CD8-positive, alpha-beta memory T cell (primary cell): Measurements from ENCODE around the gene KDM6B. TPM values are rescaled to one million over a fixed set of nuclear protein-coding genes. Genes with fewer than 3 reads are reported as not detected.

Source experiments
- CTCF ChIA-PET: fragments of 350-600 bp; sonication (Branson Sonifier 250); formaldehyde crosslinking; loops from one replicate; lab custom pipeline; 2021; ENCODE audit warnings: antibody characterized with exemption; lab: Charles Lee
- POLR2A ChIA-PET: fragments of 350-600 bp; sonication (Branson Sonifier 250); formaldehyde crosslinking; loops from one replicate; lab custom pipeline; 2021; ENCODE audit warnings: antibody characterized with exemption; lab: Charles Lee
- DNase-seq, 5 donors: peaks; one replicate each; pipeline versions ENCODE4 v3.0.0 to v3.0.0-alpha.2; 2020 to 2022; ENCODE audit warnings: mixed read lengths in 1 of 5
- H3K27ac ChIP-seq: one replicate; pipeline ENCODE4 v1.7.0; 2013; ENCODE audit warnings: low read depth, mild to moderate bottlenecking, low read length, moderate library complexity
- H3K27me3 ChIP-seq: 2 replicates; pipeline ENCODE4 v1.7.0; 2013; ENCODE audit warnings: low read length, mild to moderate bottlenecking; ENCODE audit not compliant: insufficient read depth, poor library complexity, severe bottlenecking
- H3K36me3 ChIP-seq: 2 replicates; pipeline ENCODE4 v1.7.0; 2013; ENCODE audit warnings: mild to moderate bottlenecking, low read length, moderate library complexity; ENCODE audit not compliant: insufficient read depth
- H3K4me1 ChIP-seq: 2 replicates; pipeline ENCODE4 v1.7.0; 2013; ENCODE audit warnings: mild to moderate bottlenecking, low read length, moderate library complexity; ENCODE audit not compliant: insufficient read depth
- H3K4me3 ChIP-seq: 2 replicates; pipeline ENCODE4 v1.7.0; 2013; ENCODE audit warnings: mild to moderate bottlenecking, low read length
- H3K9me3 ChIP-seq: 2 replicates; pipeline ENCODE4 v1.7.0; 2013; ENCODE audit warnings: mild to moderate bottlenecking, low read length
- H3K27ac Mint-ChIP-seq, 8 donors: one replicate each; pipeline ENCODE4 v1.8.0; 2020 to 2021; ENCODE audit warnings: mixed read lengths in 8 of 8, mild to moderate bottlenecking in 6 of 8, inconsistent platforms in 3 of 8, moderate library complexity in 3 of 8
- H3K27me3 Mint-ChIP-seq, 2 donors: one replicate each; pipeline ENCODE4 v1.8.0; 2020 to 2021; ENCODE audit warnings: mixed read lengths in 2 of 2, mild to moderate bottlenecking in 1 of 2, moderate library complexity in 1 of 2
- H3K36me3 Mint-ChIP-seq, 3 donors: one replicate each; pipeline ENCODE4 v1.8.0; 2020 to 2021; ENCODE audit warnings: mixed read lengths in 3 of 3, inconsistent platforms in 1 of 3, mild to moderate bottlenecking in 1 of 3
- H3K4me1 Mint-ChIP-seq, 3 donors: one replicate each; pipeline ENCODE4 v1.8.0; 2020 to 2021; ENCODE audit warnings: mixed read lengths in 3 of 3, inconsistent platforms in 1 of 3, mild to moderate bottlenecking in 1 of 3
- H3K4me3 Mint-ChIP-seq, 7 donors: one replicate each; pipeline ENCODE4 v1.8.0; 2020 to 2021; ENCODE audit warnings: mixed read lengths in 7 of 7, mild to moderate bottlenecking in 6 of 7, moderate library complexity in 4 of 7, inconsistent platforms in 2 of 7
- H3K9me3 Mint-ChIP-seq, 5 donors: one replicate each; pipeline ENCODE4 v1.8.0; 2020 to 2022; ENCODE audit warnings: mixed read lengths in 5 of 5, mild to moderate bottlenecking in 3 of 5, moderate library complexity in 2 of 5, inconsistent platforms in 1 of 5
- polyA plus RNA-seq: library from polyadenylated mRNA; unstranded; fragments of 300-500 nt; fragmentation: Illumina TruSeq; gene quantifications from one replicate; pipeline ENCODE4 v1.2.3, GENCODE V29; 2021
- total RNA-seq, 2 experiments: library from RNA; stranded (reverse); gene quantifications; one replicate each; pipeline ENCODE4 v1.2.3, GENCODE V29; 2021

The KDM6B gene
- total and polyA plus RNA-seq, 3 experiments from 2014 or later = 1.2 to 89.7 (median 84.2) TPM

DNA sequence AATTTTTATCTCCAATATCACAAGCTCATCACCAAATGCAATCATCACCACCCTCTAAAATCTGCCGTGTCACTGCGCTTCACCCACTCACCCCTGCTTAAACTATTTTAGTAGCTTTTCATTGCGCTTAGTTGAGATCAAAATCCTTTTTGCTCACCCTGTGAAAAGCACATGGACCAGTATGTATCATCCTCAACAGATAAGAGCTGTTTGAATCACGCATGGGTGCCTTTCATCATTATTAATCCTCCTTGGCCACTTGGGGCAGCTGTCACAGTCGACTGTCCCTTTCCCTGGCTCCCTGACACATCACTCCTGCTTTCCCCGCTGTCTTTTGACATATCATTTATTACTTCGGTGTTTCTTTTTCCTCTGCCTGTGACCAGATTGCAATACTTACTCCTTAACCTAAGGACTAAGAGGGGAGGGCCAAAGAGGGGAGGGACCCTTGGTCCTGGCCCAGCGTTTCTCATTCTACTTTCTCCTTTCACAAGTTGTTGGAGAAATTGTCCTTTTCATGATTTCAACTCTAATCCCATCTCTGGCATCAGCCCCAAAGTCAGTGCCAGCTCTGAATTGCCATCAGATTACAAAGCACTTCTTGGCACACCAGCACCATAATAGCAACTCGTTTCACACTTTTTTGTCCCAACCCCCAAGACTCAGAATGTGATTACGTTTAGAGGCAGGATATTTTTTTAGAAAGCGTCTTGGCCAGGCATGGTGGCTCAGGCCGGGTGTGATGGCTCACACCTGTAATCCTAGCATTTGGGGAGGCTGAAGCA, 8.6 kb upstream of the KDM6B start:
- Mint-ChIP-seq H3K27ac (no peak overlapping the region), H3K27me3 (peaks cover 3 to 10% of the 10 kb centered on the region in 2 donors), H3K36me3 (no peaks in the 10 kb centered on the region), H3K4me1 (no peaks in the 10 kb centered on the region), H3K4me3 (no peak overlapping the region), H3K9me3 (no peaks in the 10 kb centered on the region)
- no peak overlapping the region for H3K4me3 ChIP-seq
- peaks cover 2% of the 10 kb centered on the region for H3K27me3 ChIP-seq
- H3K4me1 ChIP-seq = no peaks in the 10 kb centered on the region
- H3K9me3 ChIP-seq = no peaks in the 10 kb centered on the region
- no peak overlapping the region for H3K27ac ChIP-seq
- H3K36me3 ChIP-seq = no peaks in the 10 kb centered on the region
- ChIA-PET CTCF (interaction anchor here (1.0 to 2.4 kb wide), 5 partner anchors 8 to 216 kb away, joined by 3 to 10 read pairs (median 5); partner anchors contain the start of gene KDM6B), POLR2A (no interaction called here)
- no peak for DNase-seq

DNA sequence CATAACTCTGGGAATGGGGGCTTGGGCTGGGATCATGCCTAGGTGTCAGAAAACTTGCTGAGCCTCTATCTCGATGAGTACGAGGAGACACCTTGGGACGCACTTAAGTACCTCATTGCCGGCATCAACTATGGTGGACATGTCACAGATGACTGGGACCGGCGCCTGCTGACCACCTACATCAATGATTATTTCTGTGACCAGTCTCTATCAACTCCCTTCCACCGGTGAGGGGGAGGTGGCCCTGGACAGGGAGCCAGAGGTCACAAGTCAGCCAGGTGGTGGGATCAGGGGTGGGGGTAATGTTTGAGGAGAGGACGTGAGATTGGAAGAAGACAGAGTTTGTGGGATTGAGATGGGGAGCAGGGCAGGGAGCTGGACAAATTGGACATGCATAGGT, 3.4 kb upstream of the KDM6B start:
- H3K36me3 Mint-ChIP-seq = peaks cover 0 to 10% (median 0%) of the 10 kb centered on the region in 3 donors
- Histone ChIP-seq H3K4me1 (peaks cover 5% of the 10 kb centered on the region), H3K27me3 (peaks cover 5% of the 10 kb centered on the region), H3K27ac (no peak overlapping the region), H3K36me3 (no peaks in the 10 kb centered on the region), H3K9me3 (no peaks in the 10 kb centered on the region), H3K4me3 (no peak overlapping the region)
- peaks cover 8 to 17% of the 10 kb centered on the region in 2 donors for H3K27me3 Mint-ChIP-seq
- CTCF ChIA-PET = interaction anchor here (1.7 kb wide), 1 partner anchor 26 kb away, joined by 4 read pairs; the partner anchor contains the start of gene NAA38
- no peak overlapping the region for H3K4me3 Mint-ChIP-seq
- POLR2A ChIA-PET = no interaction called here
- no peak overlapping the region for H3K27ac Mint-ChIP-seq
- H3K4me1 Mint-ChIP-seq = peaks cover 8 to 13% (median 9%) of the 10 kb centered on the region in 3 donors
- DNase-seq = no peak
- H3K9me3 Mint-ChIP-seq = peaks cover 0 to 5% (median 0%) of the 10 kb centered on the region in 5 donors

DNA sequence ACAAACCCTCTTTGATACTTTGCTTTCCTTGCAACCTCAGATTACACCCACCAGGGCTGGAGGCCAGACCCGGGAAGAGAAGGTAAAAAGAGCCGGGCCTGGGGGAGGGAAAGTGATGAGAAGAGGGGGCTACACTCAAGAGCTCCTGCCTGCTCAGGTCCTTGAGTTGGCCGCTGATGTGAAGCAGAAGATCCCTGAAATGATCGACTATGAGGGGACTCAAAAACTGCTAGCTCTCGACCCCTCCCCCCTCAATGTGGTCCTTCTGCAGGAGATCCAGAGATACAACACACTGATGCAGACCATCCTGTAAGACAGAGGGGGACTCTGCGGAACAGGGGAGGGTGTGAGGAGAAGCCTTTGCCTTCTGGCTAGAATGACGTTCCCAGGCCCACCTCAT, 2.8 kb upstream of the KDM6B start:
- Mint-ChIP-seq H3K27ac (no peak overlapping the region), H3K4me3 (peak overlapping the region in 1 of 7 donors; percentile 11), H3K9me3 (peaks cover 0 to 5% (median 0%) of the 10 kb centered on the region in 5 donors), H3K36me3 (peaks cover 0 to 13% (median 0%) of the 10 kb centered on the region in 3 donors), H3K27me3 (peaks cover 8 to 17% of the 10 kb centered on the region in 2 donors), H3K4me1 (peaks cover 12 to 17% (median 12%) of the 10 kb centered on the region in 3 donors)
- H3K36me3 ChIP-seq = no peaks in the 10 kb centered on the region
- peaks cover 8% of the 10 kb centered on the region for H3K4me1 ChIP-seq
- no peak for DNase-seq
- ChIA-PET CTCF (interaction anchor here (1.3 to 7.1 kb wide), 4 partner anchors 10 to 26 kb away, joined by 3 to 69 read pairs (median 4); partner anchors contain the start of gene NAA38), POLR2A (no interaction called here)
- H3K27me3 ChIP-seq = peaks cover 5% of the 10 kb centered on the region
- no peak overlapping the region for H3K4me3 ChIP-seq
- no peaks in the 10 kb centered on the region for H3K9me3 ChIP-seq
- no peak overlapping the region for H3K27ac ChIP-seq

DNA sequence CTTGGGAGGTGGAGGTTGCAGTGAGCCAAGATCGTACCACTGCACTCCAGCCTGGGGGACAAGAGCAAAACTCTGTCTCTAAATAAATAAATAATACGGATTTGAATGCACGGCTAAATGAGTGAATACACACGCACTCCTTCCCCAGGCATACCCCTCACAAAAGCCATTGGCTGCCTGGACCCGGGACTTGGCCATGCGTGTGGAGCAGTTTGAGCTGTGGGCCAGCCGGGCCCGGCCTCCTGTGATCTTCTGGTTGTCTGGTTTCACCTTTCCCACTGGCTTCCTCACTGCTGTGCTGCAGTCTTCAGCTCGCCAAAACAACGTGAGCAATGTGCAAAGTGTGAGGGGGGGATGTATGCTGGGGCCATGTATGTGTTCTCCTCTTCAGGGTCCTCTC, 1.6 kb upstream of the KDM6B start:
- Mint-ChIP-seq H3K27ac (no peak overlapping the region), H3K27me3 (peaks cover 9 to 17% of the 10 kb centered on the region in 2 donors), H3K9me3 (peaks cover 0 to 5% (median 0%) of the 10 kb centered on the region in 5 donors), H3K4me1 (peaks cover 24 to 29% (median 24%) of the 10 kb centered on the region in 3 donors), H3K4me3 (peak overlapping the region in 4 of 7 donors; percentile 39 to 92 (median 50)), H3K36me3 (peaks cover 0 to 13% (median 0%) of the 10 kb centered on the region in 3 donors)
- Histone ChIP-seq H3K27ac (no peak overlapping the region), H3K4me1 (peaks cover 20% of the 10 kb centered on the region), H3K27me3 (peaks cover 5% of the 10 kb centered on the region), H3K36me3 (no peaks in the 10 kb centered on the region), H3K4me3 (no peak overlapping the region), H3K9me3 (no peaks in the 10 kb centered on the region)
- CTCF ChIA-PET = interaction anchor here (0.7 to 7.1 kb wide), 12 partner anchors 8 to 157 kb away, joined by 3 to 69 read pairs (median 4); partner anchors contain the start of gene NAA38
- DNase-seq = no peak
- POLR2A ChIA-PET = interaction anchor here (0.7 to 4.7 kb wide), 3 partner anchors 12 to 25 kb away, joined by 3 to 44 read pairs (median 4); partner anchors contain the start of gene NAA38

DNA sequence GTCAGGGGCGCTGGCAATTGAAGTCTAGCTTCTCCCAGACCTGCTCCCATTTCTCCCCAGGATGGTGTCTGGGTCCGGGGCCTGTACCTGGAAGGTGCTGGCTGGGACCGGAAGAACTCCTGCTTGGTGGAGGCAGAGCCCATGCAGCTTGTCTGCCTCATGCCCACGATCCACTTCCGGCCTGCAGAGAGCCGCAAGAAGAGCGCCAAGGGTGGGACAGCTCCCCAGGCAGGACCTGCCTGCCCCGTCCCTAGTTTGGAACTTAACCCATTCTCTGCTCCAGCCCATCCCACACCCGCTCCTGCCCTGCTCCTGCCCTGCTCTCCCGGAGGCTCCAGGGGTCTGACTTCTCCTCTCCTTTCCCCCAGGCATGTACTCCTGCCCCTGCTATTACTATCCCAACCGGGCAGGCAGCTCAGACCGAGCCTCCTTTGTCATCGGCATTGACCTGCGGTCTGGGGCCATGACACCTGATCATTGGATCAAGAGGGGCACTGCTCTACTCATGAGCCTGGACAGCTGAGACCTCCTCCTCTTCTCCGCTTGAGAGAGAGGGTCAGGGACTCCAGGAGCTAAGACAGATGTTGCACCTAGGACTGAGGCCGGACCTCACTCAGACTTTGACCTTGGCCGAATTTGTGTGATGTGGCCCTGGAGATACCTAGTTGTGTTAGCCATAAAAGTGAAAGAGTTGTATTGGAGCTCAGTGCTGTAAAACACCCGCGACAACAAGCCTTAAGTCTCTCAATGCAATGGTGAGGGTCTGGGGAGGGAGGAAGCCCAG, 814 bp upstream of the KDM6B start:
- H3K36me3 Mint-ChIP-seq = peaks cover 0 to 13% (median 0%) of the 10 kb centered on the region in 3 donors
- H3K4me3 ChIP-seq = peak overlapping the region; percentile 86
- no peak overlapping the region for H3K27ac ChIP-seq
- H3K27me3 Mint-ChIP-seq = peaks cover 9 to 17% of the 10 kb centered on the region in 2 donors
- peaks cover 5% of the 10 kb centered on the region for H3K27me3 ChIP-seq
- H3K36me3 ChIP-seq = no peaks in the 10 kb centered on the region
- H3K9me3 ChIP-seq = no peaks in the 10 kb centered on the region
- POLR2A ChIA-PET = interaction anchor here (1.7 to 4.7 kb wide), 2 partner anchors 11 to 24 kb away, joined by 4 to 44 read pairs; partner anchors contain the start of gene NAA38
- H3K4me3 Mint-ChIP-seq = peak overlapping the region; percentile 90 to 100 (median 95)
- H3K4me1 Mint-ChIP-seq = peaks cover 29 to 34% (median 30%) of the 10 kb centered on the region in 3 donors
- CTCF ChIA-PET = interaction anchor here (0.6 to 7.1 kb wide), 11 partner anchors 8 to 156 kb away, joined by 3 to 69 read pairs (median 5); partner anchors contain the start of gene NAA38
- H3K9me3 Mint-ChIP-seq = peaks cover 0 to 5% (median 0%) of the 10 kb centered on the region in 5 donors
- DNase-seq = no peak
- H3K27ac Mint-ChIP-seq = peak overlapping the region; percentile 92 to 100 (median 99)
- peaks cover 26% of the 10 kb centered on the region for H3K4me1 ChIP-seq

DNA sequence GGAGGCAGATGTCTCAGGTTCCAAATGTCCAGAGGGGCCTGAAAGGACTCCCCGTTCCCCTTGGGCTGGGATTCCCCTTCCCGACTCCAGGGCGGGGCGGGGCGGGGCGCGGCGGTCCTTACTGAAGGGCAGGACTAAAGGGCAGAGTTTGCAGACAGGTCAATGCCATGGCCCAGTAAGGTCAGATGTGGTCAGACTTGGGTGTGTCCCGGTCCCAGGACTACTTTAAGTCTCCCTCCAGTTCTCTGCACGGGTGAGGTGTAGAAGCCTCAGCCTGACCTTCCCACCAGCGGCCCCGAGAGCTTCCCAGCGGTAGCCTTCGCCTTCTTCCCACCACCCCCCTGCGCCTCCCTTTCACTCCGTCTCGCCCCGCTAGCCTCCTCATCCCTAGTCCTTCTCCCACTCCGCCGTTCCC, 532 bp downstream of the KDM6B start:
- peaks cover 41 to 47% (median 43%) of the 10 kb centered on the region in 3 donors for H3K4me1 Mint-ChIP-seq
- H3K27ac Mint-ChIP-seq = peak overlapping the region; percentile 99 to 100 (median 99)
- peak overlapping the region; percentile 90 to 100 (median 95) for H3K4me3 Mint-ChIP-seq
- ChIA-PET CTCF (interaction anchor here (0.6 to 7.1 kb wide), 19 partner anchors 9 to 155 kb away, joined by 3 to 69 read pairs (median 5); partner anchors contain the start of genes CYB5D1, NAA38 and RNF227), POLR2A (interaction anchor here (0.7 to 5.2 kb wide), 11 partner anchors 9 to 155 kb away, joined by 3 to 46 read pairs (median 5); partner anchors contain the start of genes CYB5D1, NAA38, RNF227 and TMEM88)
- H3K27ac ChIP-seq = peak overlapping the region; percentile 98
- peaks cover 9 to 12% of the 10 kb centered on the region in 2 donors for H3K27me3 Mint-ChIP-seq
- peaks cover 5% of the 10 kb centered on the region for H3K27me3 ChIP-seq
- no peaks in the 10 kb centered on the region for H3K9me3 ChIP-seq
- peak overlapping the region; percentile 86 for H3K4me3 ChIP-seq
- H3K36me3 ChIP-seq = no peaks in the 10 kb centered on the region
- peaks cover 0 to 18% (median 0%) of the 10 kb centered on the region in 3 donors for H3K36me3 Mint-ChIP-seq
- peak in 3 of 5 donors; percentile 62 to 84 (median 73) for DNase-seq
- H3K4me1 ChIP-seq = peaks cover 37% of the 10 kb centered on the region
- H3K9me3 Mint-ChIP-seq = peaks cover 0 to 5% (median 0%) of the 10 kb centered on the region in 5 donors
